Endodermal cell (in vitro differentiated cells): ENCODE measurements around the gene CAMKMT. TPM values are rescaled to one million over a fixed set of nuclear protein-coding genes. Genes with fewer than 3 reads are reported as not detected.

Experiments used
- DNase-seq: peaks from one replicate; pipeline ENCODE4 v3.0.0-alpha.2; 2017
- H3K27ac ChIP-seq: 2 replicates; pipeline ENCODE4 v1.5.1; 2013; ENCODE audit warnings: mild to moderate bottlenecking, low read depth, low read length, moderate library complexity
- H3K27me3 ChIP-seq: 2 replicates; pipeline ENCODE4 v1.6.1; 2013; ENCODE audit warnings: mild to moderate bottlenecking, low read length, moderate library complexity; ENCODE audit not compliant: insufficient read depth, control insufficient read depth, poor library complexity, severe bottlenecking
- H3K36me3 ChIP-seq: 2 replicates; pipeline ENCODE4 v1.7.0; 2013; ENCODE audit warnings: mild to moderate bottlenecking, low read length, moderate library complexity; ENCODE audit not compliant: control insufficient read depth, insufficient read depth
- H3K4me1 ChIP-seq: one replicate; pipeline ENCODE4 v1.7.0; 2013; ENCODE audit warnings: low read length; ENCODE audit not compliant: control insufficient read depth, insufficient read depth
- H3K4me3 ChIP-seq: 2 replicates; pipeline ENCODE4 v1.5.1; 2013; ENCODE audit warnings: mild to moderate bottlenecking, low read length, moderate library complexity
- H3K9ac ChIP-seq: 2 replicates; pipeline ENCODE4 v1.6.1; 2013; ENCODE audit warnings: mild to moderate bottlenecking, low read length, moderate library complexity; ENCODE audit not compliant: poor library complexity, severe bottlenecking; ENCODE audit errors: extremely low read depth
- H3K9me3 ChIP-seq: 2 replicates; pipeline ENCODE4 v1.6.1; 2013; ENCODE audit warnings: mild to moderate bottlenecking, low read length, moderate library complexity; ENCODE audit not compliant: control insufficient read depth
- H3K27ac Mint-ChIP-seq: 2 replicates; pipeline ENCODE4 v1.8.0; 2020; ENCODE audit warnings: mixed read lengths
- H3K27me3 Mint-ChIP-seq: 2 replicates; pipeline ENCODE4 v1.8.0; 2021; ENCODE audit warnings: mild to moderate bottlenecking, mixed read lengths; ENCODE audit not compliant: insufficient read depth
- H3K36me3 Mint-ChIP-seq: 2 replicates; pipeline ENCODE4 v1.8.0; 2020; ENCODE audit warnings: low read depth, mixed read lengths
- H3K4me1 Mint-ChIP-seq: 2 replicates; pipeline ENCODE4 v1.8.0; 2020; ENCODE audit warnings: mixed read lengths
- H3K4me3 Mint-ChIP-seq: 2 replicates; pipeline ENCODE4 v1.8.0; 2020; ENCODE audit warnings: mild to moderate bottlenecking, moderate library complexity, mixed read lengths
- H3K9me3 Mint-ChIP-seq: 2 replicates; pipeline ENCODE4 v1.8.0; 2020; ENCODE audit warnings: mild to moderate bottlenecking, mixed read lengths
- WGBS, 2 experiments: methylation state at CpG; one replicate each; pipeline versions ENCODE4 v1.1.5 to v1.1.7; 2013; ENCODE audit warnings: missing lambda C conversion rate in 2 of 2, mixed read lengths in 1 of 2; ENCODE audit not compliant: insufficient coverage in 1 of 2, insufficient read length in 1 of 2; 5-methylcytosine and 5-hydroxymethylcytosine counted together
- long read RNA-seq, 4 experiments: library from polyadenylated mRNA in 2 of 4; library from RNA in 1 of 4; library from capped mRNA in 1 of 4; stranded (forward) in 3 of 4; unstranded in 1 of 4; transcript quantifications; one replicate each; pipeline ENCODE4 v2.0.0, GENCODE V29; 2020 to 2021; ENCODE audit warnings: inconsistent platforms in 1 of 4
- polyA plus RNA-seq, 2 experiments: library from polyadenylated mRNA; stranded (reverse); fragments of 50-300 nt; gene quantifications; one replicate each; pipeline ENCODE4 v1.2.3, GENCODE V29; 2013
- total RNA-seq, 2 donors: library from RNA; stranded (reverse); fragmentation: NEBNext Ultra II Directional in 1 of 2; extraction: Animal tissue kit (Norgen Biotek cat#: 25700) in 1 of 2; gene quantifications; 2 replicates in 1 of 2; 3 replicates in 1 of 2; pipeline ENCODE4 v1.2.1, GENCODE V29; 2021
- TF ChIP-seq, protein P1 (sequence below): fragments of 200-600 bp; sonication (generic); conservative IDR thresholded peaks from 2 replicates; pipeline ENCODE4 v1.5.0; 2021; ENCODE audit warnings: antibody characterized with exemption, mild to moderate bottlenecking

CAMKMT gene
- total RNA-seq, result 10 to 100 TPM; 31.4 to 57.5 TPM
- 15.9 TPM for polyA plus RNA-seq (2013, experiment 1 of 2)
- 17.5 TPM for polyA plus RNA-seq (2013, experiment 2 of 2)
- long read RNA-seq, experiment 1, partial matches to known transcripts, result 2 of 14 reads
- long read RNA-seq, experiment 1, other reads (novel, unspliced or antisense), result 11 of 14 reads
- long read RNA-seq, experiment 2, partial matches to known transcripts, result 1 of 78 reads
- long read RNA-seq, experiment 2, other reads (novel, unspliced or antisense), result 77 of 78 reads
- long read RNA-seq, experiment 3, partial matches to known transcripts, result 5 of 176 reads
- long read RNA-seq, experiment 3, other reads (novel, unspliced or antisense), result 171 of 176 reads
- long read RNA-seq, experiment 4, partial matches to known transcripts, result 10 of 44 reads
- long read RNA-seq, experiment 4, other reads (novel, unspliced or antisense), result 34 of 44 reads

DNA sequence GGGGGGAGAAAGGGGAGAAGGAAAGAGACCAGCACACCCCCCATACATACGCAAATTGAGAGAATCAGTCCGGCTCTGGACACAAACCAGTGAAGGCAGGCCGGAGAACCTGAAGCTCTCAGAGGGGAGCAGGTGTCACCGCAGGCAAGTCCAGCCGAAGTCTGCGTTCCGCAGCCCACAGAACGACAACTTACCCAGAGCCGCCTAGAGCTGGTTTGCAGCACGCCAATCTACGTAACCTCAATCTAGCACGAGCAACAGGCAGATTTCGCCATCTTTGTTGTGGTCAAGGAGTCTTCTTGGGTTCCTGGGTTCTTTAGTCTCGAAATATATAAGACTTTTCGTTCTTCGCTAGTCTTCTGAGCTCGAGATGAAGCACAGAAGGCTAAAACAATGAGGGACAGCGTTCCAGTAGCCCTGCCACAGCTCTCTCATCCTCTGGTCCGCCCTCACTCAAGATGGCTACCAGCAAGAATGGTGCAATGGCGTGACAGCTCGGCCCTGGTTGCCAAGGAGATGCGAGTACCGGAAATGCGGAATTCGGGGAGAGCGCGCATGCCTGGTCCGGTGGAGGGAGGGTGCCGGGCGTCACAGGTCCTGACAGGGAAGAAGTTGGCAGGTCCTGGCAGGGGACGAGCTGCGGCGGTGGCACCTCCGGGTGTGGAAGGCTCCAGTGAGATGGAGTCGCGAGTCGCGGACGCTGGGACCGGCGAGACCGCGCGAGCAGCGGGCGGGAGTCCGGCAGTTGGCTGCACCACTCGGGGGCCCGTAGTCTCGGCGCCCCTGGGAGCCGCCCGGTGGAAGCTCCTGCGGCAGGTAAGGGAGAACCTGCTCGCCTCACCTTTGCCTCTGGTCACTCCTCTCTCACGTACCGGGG lies at the start of gene CAMKMT, which contains the start of gene PREPL:
Gene CAMKMT (plus strand): TSS at position 618 of the 877 bp plus-strand sequence.
Gene PREPL (minus strand): TSS at position 165 of the 877 bp plus-strand sequence. CDS start 15,152 bp downstream, outside the sequence.
- Mint-ChIP-seq H3K9me3 (no peaks in the 10 kb centered on the region), H3K4me1 (peaks cover 15% of the 10 kb centered on the region), H3K4me3 (peak within 1 kb of the TSS; percentile 82), H3K36me3 (peaks cover 2% of the 10 kb centered on the region), H3K27me3 (no peaks in the 10 kb centered on the region), H3K27ac (peak within 1 kb of the TSS; percentile 100)
- Histone ChIP-seq H3K36me3 (no peaks in the 10 kb centered on the region), H3K4me3 (peak within 1 kb of the TSS; percentile 89), H3K9ac (peak within 1 kb of the TSS; percentile 79), H3K27ac (peak within 1 kb of the TSS; percentile 92), H3K9me3 (no peaks in the 10 kb centered on the region), H3K27me3 (no peaks in the 10 kb centered on the region), H3K4me1 (peaks cover 6% of the 10 kb centered on the region)
- TF ChIP-seq, protein P1, sequence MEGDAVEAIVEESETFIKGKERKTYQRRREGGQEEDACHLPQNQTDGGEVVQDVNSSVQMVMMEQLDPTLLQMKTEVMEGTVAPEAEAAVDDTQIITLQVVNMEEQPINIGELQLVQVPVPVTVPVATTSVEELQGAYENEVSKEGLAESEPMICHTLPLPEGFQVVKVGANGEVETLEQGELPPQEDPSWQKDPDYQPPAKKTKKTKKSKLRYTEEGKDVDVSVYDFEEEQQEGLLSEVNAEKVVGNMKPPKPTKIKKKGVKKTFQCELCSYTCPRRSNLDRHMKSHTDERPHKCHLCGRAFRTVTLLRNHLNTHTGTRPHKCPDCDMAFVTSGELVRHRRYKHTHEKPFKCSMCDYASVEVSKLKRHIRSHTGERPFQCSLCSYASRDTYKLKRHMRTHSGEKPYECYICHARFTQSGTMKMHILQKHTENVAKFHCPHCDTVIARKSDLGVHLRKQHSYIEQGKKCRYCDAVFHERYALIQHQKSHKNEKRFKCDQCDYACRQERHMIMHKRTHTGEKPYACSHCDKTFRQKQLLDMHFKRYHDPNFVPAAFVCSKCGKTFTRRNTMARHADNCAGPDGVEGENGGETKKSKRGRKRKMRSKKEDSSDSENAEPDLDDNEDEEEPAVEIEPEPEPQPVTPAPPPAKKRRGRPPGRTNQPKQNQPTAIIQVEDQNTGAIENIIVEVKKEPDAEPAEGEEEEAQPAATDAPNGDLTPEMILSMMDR, result no peak
- 0% methylated on average over 18 to 57 of the region's 57 CpGs for WGBS, 2 experiments
- DNase-seq, result peak; percentile 99

GRCh38 chr2:44314362-44314761 lies 47.4 kb upstream of the CAMKMT start:
- Mint-ChIP-seq H3K4me3 (no peak overlapping the region), H3K27ac (no peak overlapping the region), H3K4me1 (peaks cover 2% of the 10 kb centered on the region), H3K36me3 (peaks cover 42% of the 10 kb centered on the region), H3K9me3 (peaks cover 27% of the 10 kb centered on the region), H3K27me3 (no peaks in the 10 kb centered on the region)
- H3K27ac ChIP-seq, result no peak overlapping the region
- H3K27me3 ChIP-seq, result no peaks in the 10 kb centered on the region
- DNase-seq, result no peak
- TF ChIP-seq, protein P1, result no peak
- no peaks in the 10 kb centered on the region for H3K4me1 ChIP-seq
- no peak overlapping the region for H3K9ac ChIP-seq
- H3K9me3 ChIP-seq, result peaks cover 35% of the 10 kb centered on the region
- H3K4me3 ChIP-seq, result no peak overlapping the region
- H3K36me3 ChIP-seq, result peaks cover 30% of the 10 kb centered on the region

GRCh38 chr2:44315945-44316344 lies 45.8 kb upstream of the CAMKMT start:
- peaks cover 12% of the 10 kb centered on the region for H3K9me3 Mint-ChIP-seq
- Histone ChIP-seq H3K27ac (no peak overlapping the region), H3K4me3 (no peak overlapping the region), H3K36me3 (peaks cover 43% of the 10 kb centered on the region), H3K27me3 (no peaks in the 10 kb centered on the region), H3K4me1 (no peaks in the 10 kb centered on the region), H3K9ac (no peak overlapping the region), H3K9me3 (peaks cover 19% of the 10 kb centered on the region)
- H3K27ac Mint-ChIP-seq, result no peak overlapping the region
- no peaks in the 10 kb centered on the region for H3K27me3 Mint-ChIP-seq
- H3K36me3 Mint-ChIP-seq, result peaks cover 33% of the 10 kb centered on the region
- TF ChIP-seq, protein P1, result no peak
- H3K4me1 Mint-ChIP-seq, result peaks cover 2% of the 10 kb centered on the region
- no peak overlapping the region for H3K4me3 Mint-ChIP-seq
- no peak for DNase-seq
